ENCODE measurements around the gene ATP2C1. TPM values are rescaled to one million over a fixed set of nuclear protein-coding genes. Genes with fewer than 3 reads are reported as not detected.

The ATP2C1 gene
- total and polyA plus RNA-seq, 9 of the 15 experiments (the other 6 are each of a cell fraction or from before 2014, with no cell fraction given), result 10.0 to 53.5 (median 27.9) TPM

DNA sequence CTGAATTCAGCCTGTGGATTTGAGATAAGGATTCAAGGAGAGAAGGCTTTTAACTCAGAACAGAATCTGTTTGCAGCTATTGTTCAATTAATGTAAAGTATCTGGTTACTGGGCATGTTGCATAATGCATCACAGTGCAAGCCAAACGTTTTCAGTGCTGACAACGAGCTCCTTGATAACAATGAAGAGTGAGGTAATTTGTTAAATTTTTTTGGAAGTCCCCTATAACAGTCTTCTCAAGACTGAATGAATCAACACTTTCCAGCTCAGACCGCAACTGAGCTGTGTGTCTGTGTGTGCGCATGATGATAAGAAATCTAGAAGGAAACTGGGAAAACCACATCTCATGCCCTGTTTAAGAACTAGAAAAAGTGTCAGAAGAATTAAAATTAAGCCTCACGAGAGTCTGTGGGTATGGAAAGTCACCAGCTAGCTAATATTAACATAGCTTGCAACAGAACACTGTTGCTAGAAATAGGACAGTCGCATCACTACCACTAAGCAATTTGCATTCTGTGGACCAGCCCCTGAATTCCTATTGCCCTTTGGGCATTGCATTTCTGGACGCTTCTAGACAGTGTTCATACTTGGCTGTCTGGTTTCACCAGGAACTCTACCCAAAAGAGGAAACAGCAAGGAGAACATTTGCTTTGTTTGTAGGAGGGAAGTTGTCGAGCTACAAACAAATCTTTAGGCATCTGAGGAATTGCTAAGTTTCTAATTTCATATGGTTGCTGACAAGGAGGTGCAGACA, 43.7 kb upstream of the ATP2C1 start (continued):
- TF ChIP-seq RB1 (IDR thresholded peaks at IDR 0.05; ENCODE audit: low read depth), result no peak
- TF ChIP-seq, protein P1, sequence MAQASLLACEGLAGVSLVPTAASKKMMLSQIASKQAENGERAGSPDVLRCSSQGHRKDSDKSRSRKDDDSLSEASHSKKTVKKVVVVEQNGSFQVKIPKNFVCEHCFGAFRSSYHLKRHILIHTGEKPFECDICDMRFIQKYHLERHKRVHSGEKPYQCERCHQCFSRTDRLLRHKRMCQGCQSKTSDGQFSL (CRISPR knock-in tag; IDR thresholded peaks at IDR 0.05), result no peak
- TF ChIP-seq, protein P1 (tag; IDR thresholded peaks at IDR 0.05), result no peak
- TF ChIP-seq ZNF436 (CRISPR knock-in tag; IDR thresholded peaks at IDR 0.05), result no peak
- no peak for TF ChIP-seq KLF10 (CRISPR knock-in tag; IDR thresholded peaks at IDR 0.05)
- TF ChIP-seq, protein P2, sequence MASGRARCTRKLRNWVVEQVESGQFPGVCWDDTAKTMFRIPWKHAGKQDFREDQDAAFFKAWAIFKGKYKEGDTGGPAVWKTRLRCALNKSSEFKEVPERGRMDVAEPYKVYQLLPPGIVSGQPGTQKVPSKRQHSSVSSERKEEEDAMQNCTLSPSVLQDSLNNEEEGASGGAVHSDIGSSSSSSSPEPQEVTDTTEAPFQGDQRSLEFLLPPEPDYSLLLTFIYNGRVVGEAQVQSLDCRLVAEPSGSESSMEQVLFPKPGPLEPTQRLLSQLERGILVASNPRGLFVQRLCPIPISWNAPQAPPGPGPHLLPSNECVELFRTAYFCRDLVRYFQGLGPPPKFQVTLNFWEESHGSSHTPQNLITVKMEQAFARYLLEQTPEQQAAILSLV (tag; IDR thresholded peaks at IDR 0.05), result peak; percentile 50; the same call in 1 of the 2 replicates
- no peak for TF ChIP-seq SRF (CRISPR knock-in tag; IDR thresholded peaks at IDR 0.05)
- TF ChIP-seq, protein P3, sequence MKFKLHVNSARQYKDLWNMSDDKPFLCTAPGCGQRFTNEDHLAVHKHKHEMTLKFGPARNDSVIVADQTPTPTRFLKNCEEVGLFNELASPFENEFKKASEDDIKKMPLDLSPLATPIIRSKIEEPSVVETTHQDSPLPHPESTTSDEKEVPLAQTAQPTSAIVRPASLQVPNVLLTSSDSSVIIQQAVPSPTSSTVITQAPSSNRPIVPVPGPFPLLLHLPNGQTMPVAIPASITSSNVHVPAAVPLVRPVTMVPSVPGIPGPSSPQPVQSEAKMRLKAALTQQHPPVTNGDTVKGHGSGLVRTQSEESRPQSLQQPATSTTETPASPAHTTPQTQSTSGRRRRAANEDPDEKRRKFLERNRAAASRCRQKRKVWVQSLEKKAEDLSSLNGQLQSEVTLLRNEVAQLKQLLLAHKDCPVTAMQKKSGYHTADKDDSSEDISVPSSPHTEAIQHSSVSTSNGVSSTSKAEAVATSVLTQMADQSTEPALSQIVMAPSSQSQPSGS (CRISPR knock-in tag; IDR thresholded peaks at IDR 0.05), result no peak
- no peak for TF ChIP-seq EHMT2 (IDR thresholded peaks at IDR 0.05)
- TF ChIP-seq RBBP5 (IDR thresholded peaks at IDR 0.05; ENCODE audit: borderline replicate concordance, insufficient read depth, low read length, poor library complexity, severe bottlenecking), result peak; percentile 57
- TF ChIP-seq, protein P4, sequence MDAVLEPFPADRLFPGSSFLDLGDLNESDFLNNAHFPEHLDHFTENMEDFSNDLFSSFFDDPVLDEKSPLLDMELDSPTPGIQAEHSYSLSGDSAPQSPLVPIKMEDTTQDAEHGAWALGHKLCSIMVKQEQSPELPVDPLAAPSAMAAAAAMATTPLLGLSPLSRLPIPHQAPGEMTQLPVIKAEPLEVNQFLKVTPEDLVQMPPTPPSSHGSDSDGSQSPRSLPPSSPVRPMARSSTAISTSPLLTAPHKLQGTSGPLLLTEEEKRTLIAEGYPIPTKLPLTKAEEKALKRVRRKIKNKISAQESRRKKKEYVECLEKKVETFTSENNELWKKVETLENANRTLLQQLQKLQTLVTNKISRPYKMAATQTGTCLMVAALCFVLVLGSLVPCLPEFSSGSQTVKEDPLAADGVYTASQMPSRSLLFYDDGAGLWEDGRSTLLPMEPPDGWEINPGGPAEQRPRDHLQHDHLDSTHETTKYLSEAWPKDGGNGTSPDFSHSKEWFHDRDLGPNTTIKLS (IDR thresholded peaks at IDR 0.05; ENCODE audit: borderline replicate concordance, low read depth), result peak; percentile 53; the same call in 1 of the 2 replicates
- no peak for TF ChIP-seq ZKSCAN3 (CRISPR knock-in tag; IDR thresholded peaks at IDR 0.05)
- no peak for TF ChIP-seq ZSCAN32 (CRISPR knock-in tag; IDR thresholded peaks at IDR 0.05)
- TF ChIP-seq CAMTA2 (CRISPR knock-in tag; conservative IDR thresholded peaks at IDR 0.05), result no peak
- no peak for TF ChIP-seq CBX2 (IDR thresholded peaks at IDR 0.05; ENCODE audit: insufficient read depth, low read length, poor library complexity, severe bottlenecking)
- no peak for TF ChIP-seq SIX5 (IDR thresholded peaks at IDR 0.05; ENCODE audit: borderline replicate concordance in 1 of 2, insufficient read depth in 1 of 2, low read depth in 1 of 2, low read length in 2 of 2)
- TF ChIP-seq CEBPG (CRISPR knock-in tag; IDR thresholded peaks at IDR 0.05), result peak; percentile 86
- TF ChIP-seq CEBPG (tag; conservative IDR thresholded peaks at IDR 0.05 in 1 of 2, IDR thresholded peaks at IDR 0.05 in 1 of 2), result peak; percentile 96
- TF ChIP-seq ZFP36 (IDR thresholded peaks at IDR 0.05; ENCODE audit: low read depth, low read length, partially characterized antibody), result peak; percentile 12
- TF ChIP-seq ZNF311 (CRISPR knock-in tag; IDR thresholded peaks at IDR 0.05), result no peak
- TF ChIP-seq TAF15 (IDR thresholded peaks at IDR 0.05; ENCODE audit: low read depth, low read length), result no peak
- no peak; the same call in 1 of the 2 replicates for TF ChIP-seq HCFC1 (IDR thresholded peaks at IDR 0.05; ENCODE audit: low read depth, low read length)
- no peak for TF ChIP-seq MXI1 (IDR thresholded peaks at IDR 0.05; ENCODE audit: low read depth, low read length)
- no peak for TF ChIP-seq ZNF696 (CRISPR knock-in tag; conservative IDR thresholded peaks at IDR 0.05)
